Measurements from ENCODE around the gene PPP1R3F.
A peak's percentile ranks its signal among the peaks of the same experiment; 100 is the strongest.
"Not testable (repeated sequence)": the region's sequence is repeated elsewhere in the genome, so short reads cannot be mapped to it uniquely, and the experiment has no call there.

Gene PPP1R3F

GRCh38 chrX:49303346-49303745, 33.8 kb downstream of the PPP1R3F start, which contains the start of gene GAGE10:
Gene GAGE10, plus strand, starts transcription at chrX:49303646. Its CDS starts 1,214 bp downstream, at chrX:49304860.
- H3K4me2 ChIP-seq (ENCODE audit: low read length) = no peak within 1 kb of the TSS
- no peaks in the 10 kb centered on the region for H3K79me2 ChIP-seq
- H3K4me1 ChIP-seq = no peaks in the 10 kb centered on the region
- no peak for TF ChIP-seq CTCF (IDR thresholded peaks at IDR 0.05)
- H3K9ac ChIP-seq = no peak within 1 kb of the TSS
- H2AFZ ChIP-seq = no peak within 1 kb of the TSS
- no peaks in the 10 kb centered on the region for H3K36me3 ChIP-seq (ENCODE audit: control insufficient read depth, insufficient read depth, low read length)
- H3K27ac ChIP-seq = no peak within 1 kb of the TSS
- H3K9me3 ChIP-seq (ENCODE audit: control insufficient read depth, low read length) = no peaks in the 10 kb centered on the region
- no peak within 1 kb of the TSS for H3K4me3 ChIP-seq (ENCODE audit: low read depth, low read length)
- H3K27me3 ChIP-seq (ENCODE audit: control insufficient read depth, insufficient read depth, low read length) = no peaks in the 10 kb centered on the region

- not testable (repeated sequence) for H3K4me1 ChIP-seq; H2AFZ ChIP-seq; H3K36me3 ChIP-seq (ENCODE audit: control insufficient read depth, insufficient read depth, low read length); H3K4me3 ChIP-seq (ENCODE audit: low read depth, low read length); H3K27me3 ChIP-seq (ENCODE audit: control insufficient read depth, insufficient read depth, low read length); H3K9ac ChIP-seq; H3K79me2 ChIP-seq; H3K27ac ChIP-seq; H3K9me3 ChIP-seq (ENCODE audit: control insufficient read depth, low read length); H3K4me2 ChIP-seq (ENCODE audit: low read length)
Observed at GRCh38 chrX:49307775-49308174, 38.2 kb downstream of the PPP1R3F start.

- Histone ChIP-seq H3K79me2 (no peaks in the 10 kb centered on the region), H3K4me1 (no peaks in the 10 kb centered on the region), H3K4me2 (ENCODE audit: low read length) (peak overlapping the region; percentile 67), H2AFZ (peak overlapping the region; percentile 78), H3K36me3 (ENCODE audit: control insufficient read depth, insufficient read depth, low read length) (no peaks in the 10 kb centered on the region), H3K9me3 (ENCODE audit: control insufficient read depth, low read length) (no peaks in the 10 kb centered on the region), H3K4me3 (ENCODE audit: low read depth, low read length) (peak overlapping the region; percentile 37), H3K9ac (no peak overlapping the region), H3K27ac (no peak overlapping the region), H3K27me3 (ENCODE audit: control insufficient read depth, insufficient read depth, low read length) (no peaks in the 10 kb centered on the region)
- no peak for TF ChIP-seq CTCF (IDR thresholded peaks at IDR 0.05)
Observed at GRCh38 chrX:49308604-49309269, 39.1 kb downstream of the PPP1R3F start.

GRCh38 chrX:49309401-49309981, 39.9 kb downstream of the PPP1R3F start:
- Histone ChIP-seq H3K79me2 (no peaks in the 10 kb centered on the region), H3K4me2 (ENCODE audit: low read length) (peak overlapping the region; percentile 67), H3K9ac (no peak overlapping the region), H2AFZ (peak overlapping the region; percentile 78), H3K4me1 (no peaks in the 10 kb centered on the region), H3K27me3 (ENCODE audit: control insufficient read depth, insufficient read depth, low read length) (no peaks in the 10 kb centered on the region), H3K27ac (peak overlapping the region; percentile 32), H3K9me3 (ENCODE audit: control insufficient read depth, low read length) (no peaks in the 10 kb centered on the region), H3K4me3 (ENCODE audit: low read depth, low read length) (peak overlapping the region; percentile 37), H3K36me3 (ENCODE audit: control insufficient read depth, insufficient read depth, low read length) (no peaks in the 10 kb centered on the region)
- TF ChIP-seq CTCF (IDR thresholded peaks at IDR 0.05) = no peak

- no peaks in the 10 kb centered on the region for H3K9me3 ChIP-seq (ENCODE audit: control insufficient read depth, low read length)
- TF ChIP-seq CTCF (IDR thresholded peaks at IDR 0.05) = no peak
- H3K27ac ChIP-seq = no peak overlapping the region
Observed at GRCh38 chrX:49310371-49310770, 40.8 kb downstream of the PPP1R3F start.

More at GRCh38 chrX:49310371-49310770, 40.8 kb downstream of the PPP1R3F start:
- no peak overlapping the region for H3K4me2 ChIP-seq (ENCODE audit: low read length)
- H3K36me3 ChIP-seq (ENCODE audit: control insufficient read depth, insufficient read depth, low read length) = no peaks in the 10 kb centered on the region
- no peaks in the 10 kb centered on the region for H3K27me3 ChIP-seq (ENCODE audit: control insufficient read depth, insufficient read depth, low read length)
- no peak overlapping the region for H3K9ac ChIP-seq
- no peak overlapping the region for H3K4me3 ChIP-seq (ENCODE audit: low read depth, low read length)
- no peaks in the 10 kb centered on the region for H3K79me2 ChIP-seq
- H2AFZ ChIP-seq = peak overlapping the region; percentile 78
- no peaks in the 10 kb centered on the region for H3K4me1 ChIP-seq
